GM12892 (cell line): ENCODE results near the gene APOBEC3B.
"Not testable (repeated sequence)": the region's sequence is repeated elsewhere in the genome, so short reads cannot be mapped to it uniquely, and the experiment has no call there.

Experiments
- DNase-seq: peaks from one replicate; pipeline ENCODE4 v3.0.0; 2011; ENCODE audit not compliant: insufficient read length
- FAIRE-seq: peaks from 2 replicates; lab custom pipeline; 2011; peaks lifted over from hg19 to GRCh38; lab: Jason Lieb, UNC
- POLR2A ChIP-seq: IDR thresholded peaks from 2 replicates; pipeline ENCODE4 v1.6.1; 2011; ENCODE audit warnings: low read depth, low read length, control low read depth
- POLR2AphosphoS5 ChIP-seq: IDR thresholded peaks from 2 replicates; pipeline ENCODE4 v1.6.1; 2011; ENCODE audit warnings: low read depth, low read length, control low read depth
- TAF1 ChIP-seq: IDR thresholded peaks from 2 replicates; pipeline ENCODE4 v1.6.1; 2011; ENCODE audit warnings: low read depth, mild to moderate bottlenecking, control low read depth, low read length, borderline replicate concordance

APOBEC3B gene

DNA sequence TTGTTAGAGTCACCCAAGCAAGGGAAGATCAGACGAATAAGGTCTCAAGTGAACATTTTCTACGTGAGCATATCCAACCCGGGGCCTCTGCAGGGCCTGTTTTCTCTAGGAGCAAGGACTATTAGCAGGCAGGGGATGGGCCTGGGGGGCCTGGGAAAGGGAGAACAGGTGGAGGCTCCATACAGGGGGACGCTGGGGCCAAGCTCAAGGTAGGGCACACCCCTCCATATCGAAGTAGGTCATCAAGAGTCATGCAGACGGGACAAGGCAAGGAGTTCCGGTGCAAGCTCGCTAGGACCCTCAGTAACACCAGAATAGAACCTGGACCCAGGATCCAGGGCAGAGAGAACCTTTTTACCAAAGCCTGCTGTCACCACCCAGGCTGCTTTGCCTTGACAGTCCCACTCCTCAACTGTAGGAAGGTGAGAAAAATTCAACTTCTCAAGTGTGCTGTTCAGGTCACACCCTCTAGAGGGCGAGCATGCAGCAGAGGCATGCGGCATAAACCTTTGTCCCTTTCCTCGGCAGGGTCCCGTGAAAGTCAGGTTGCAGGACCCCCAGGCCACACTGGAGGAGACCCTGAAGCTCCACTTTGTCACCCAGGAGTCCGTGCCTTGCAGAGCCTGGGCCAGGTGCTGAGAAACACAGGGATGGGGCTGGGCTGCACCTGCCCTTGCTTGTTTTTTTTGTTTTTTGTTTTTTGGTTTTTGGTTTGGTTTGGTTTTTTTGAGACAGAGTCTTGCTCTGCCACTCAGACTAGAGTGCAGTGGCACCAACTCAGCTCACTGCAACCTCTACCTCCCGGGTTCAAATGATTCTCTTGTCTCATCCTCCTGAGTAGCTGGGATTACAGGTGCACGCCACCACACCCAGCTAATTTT, 8.6 kb upstream of the APOBEC3B start:
- peak; percentile 96 for FAIRE-seq
- no peak for TF ChIP-seq POLR2AphosphoS5
- no peak for TF ChIP-seq TAF1
- no peak for TF ChIP-seq POLR2A
- DNase-seq = no peak

DNA sequence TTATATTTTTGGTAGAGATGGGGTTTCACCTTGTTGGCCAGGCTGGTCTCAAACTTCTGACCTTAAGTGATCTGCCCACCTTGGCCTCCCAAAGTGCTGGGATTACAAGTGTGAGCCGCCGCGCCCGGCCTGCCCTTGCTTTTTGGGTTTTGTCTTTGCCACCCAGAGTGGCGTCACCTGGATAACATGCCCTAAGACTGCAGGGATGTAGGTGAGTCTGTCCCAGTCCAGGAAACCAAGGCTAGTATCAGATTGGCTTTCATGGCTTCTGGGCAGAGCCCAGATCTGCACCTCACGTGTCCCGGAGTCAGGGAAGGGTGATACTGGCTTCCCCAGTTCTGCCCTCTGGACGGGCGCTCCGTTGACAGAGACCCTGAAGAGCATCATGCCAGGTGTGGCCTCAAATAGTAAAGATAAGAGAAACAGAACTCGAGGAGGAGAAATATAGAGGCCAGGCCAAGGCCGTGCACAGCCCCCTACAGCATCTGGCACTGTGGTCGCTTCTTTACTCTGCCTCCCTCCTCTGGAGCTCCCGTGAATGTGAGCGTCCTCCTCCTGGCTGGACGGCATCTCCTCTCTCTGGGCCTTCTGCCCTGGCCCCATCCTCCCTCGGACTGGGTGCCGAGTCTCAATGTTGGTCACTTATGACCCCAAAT, 7.8 kb upstream of the APOBEC3B start:
- no peak for FAIRE-seq
- TF ChIP-seq TAF1 = no peak
- no peak for DNase-seq

DNA sequence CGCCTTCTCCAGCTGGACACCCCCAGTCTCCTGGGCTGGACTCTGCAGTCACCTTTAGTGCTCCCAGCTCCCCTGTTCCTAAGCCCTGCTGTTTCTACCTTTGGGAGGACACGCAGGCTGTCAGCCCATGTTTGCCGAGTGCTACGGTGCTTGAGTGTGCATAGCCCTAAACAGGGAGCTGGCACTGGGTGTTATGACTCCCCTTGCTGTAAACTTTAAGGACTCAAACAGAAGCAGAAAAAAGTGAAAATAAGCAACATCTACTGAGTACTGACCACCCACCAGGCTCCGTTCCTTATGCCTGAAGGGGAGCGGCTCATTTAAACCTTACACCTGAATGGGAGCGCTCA, 7.3 kb upstream of the APOBEC3B start:
- TF ChIP-seq POLR2AphosphoS5 = no peak
- TF ChIP-seq TAF1 = no peak
- no peak for TF ChIP-seq POLR2A
- FAIRE-seq (no peak), DNase-seq (no peak)

DNA sequence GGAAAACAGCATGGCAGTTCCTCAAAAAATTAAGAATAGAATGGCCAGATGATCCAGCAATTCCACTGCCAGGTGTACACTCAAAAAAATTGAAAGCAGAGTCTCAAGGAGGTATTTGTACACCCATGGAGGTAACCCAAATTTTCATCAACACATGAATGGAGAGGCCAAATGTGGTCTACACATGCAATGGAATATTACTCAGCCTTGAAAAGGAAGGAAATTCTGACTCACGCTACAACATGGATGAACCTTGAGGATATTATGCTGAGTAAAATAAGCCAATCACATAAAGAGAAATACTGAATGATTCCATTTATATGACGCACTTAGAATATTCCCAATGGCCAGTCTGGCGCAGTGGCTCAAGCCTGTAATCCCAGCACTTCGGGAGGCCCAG, 4.9 kb upstream of the APOBEC3B start:
- not testable (repeated sequence) for DNase-seq
- peak; percentile 21 for FAIRE-seq

DNA sequence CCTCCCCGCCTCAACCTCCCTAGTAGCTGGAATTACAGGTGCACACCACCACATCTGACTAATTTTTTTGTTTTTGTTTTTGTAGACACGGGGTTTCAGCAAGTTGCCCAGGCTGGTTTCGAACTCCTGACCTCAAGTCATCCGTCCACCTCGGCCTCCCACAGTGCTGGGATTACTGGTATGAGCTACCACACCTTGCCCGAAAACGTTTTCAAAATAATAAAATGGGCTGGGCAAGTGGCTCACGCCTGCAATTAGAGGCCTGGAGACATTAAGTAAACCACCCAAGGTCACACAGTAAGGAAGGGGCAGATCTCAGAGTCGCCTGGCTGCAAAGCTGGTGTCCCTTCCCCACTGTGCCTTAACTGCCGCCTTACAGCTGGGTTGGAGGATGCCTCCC, 1.6 kb upstream of the APOBEC3B start:
- DNase-seq, FAIRE-seq: not testable (repeated sequence)

DNA sequence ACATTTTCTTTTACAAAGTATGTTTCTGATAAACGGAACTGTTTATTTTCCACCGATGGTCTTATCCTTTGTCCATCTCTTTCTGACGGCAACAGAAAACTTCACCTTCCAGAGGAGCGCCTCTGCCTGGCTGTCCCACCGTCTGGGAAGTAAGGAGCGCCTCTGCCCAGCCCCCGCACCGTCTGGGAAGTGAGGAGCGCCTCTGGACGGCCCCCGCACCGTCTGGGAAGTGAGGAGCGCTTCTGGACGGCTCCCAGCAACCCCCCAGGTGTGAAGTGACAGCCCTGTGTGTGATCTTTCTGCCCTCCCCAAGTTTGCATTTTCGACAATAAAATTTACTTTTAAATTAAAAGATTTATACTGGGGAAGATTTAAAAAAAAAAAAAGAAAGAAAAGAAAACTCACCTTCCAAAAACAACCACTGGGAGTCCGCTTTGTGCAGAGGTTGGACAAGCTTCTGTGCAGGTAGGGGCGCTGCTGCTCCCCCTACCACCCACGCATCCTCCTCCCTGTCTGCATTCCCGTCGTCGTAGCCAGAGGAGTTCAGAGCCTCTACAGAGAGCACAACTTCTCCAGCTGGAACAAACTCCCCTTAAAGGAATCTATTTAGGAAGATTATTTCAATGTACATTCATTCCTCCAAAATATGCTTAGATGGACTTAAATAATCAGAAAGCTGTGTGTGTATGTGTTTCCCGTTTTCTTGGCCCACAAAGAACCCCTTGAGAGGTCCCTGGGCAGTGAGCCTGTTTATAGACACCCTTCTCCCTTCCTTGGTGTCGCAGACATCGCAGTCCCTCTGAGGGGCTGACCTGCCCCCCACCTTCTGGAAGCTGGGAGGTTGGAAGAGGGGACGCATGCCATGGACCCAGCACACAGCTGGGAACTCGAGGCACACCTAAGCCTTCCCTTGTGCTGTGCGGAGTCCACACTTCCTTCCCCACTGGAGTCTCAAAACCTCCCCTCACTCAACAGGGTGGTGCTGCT, 849 bp upstream of the APOBEC3B start:
- no peak for DNase-seq
- FAIRE-seq = no peak
- no peak for TF ChIP-seq TAF1
- TF ChIP-seq POLR2AphosphoS5 = no peak
- no peak for TF ChIP-seq POLR2A

DNA sequence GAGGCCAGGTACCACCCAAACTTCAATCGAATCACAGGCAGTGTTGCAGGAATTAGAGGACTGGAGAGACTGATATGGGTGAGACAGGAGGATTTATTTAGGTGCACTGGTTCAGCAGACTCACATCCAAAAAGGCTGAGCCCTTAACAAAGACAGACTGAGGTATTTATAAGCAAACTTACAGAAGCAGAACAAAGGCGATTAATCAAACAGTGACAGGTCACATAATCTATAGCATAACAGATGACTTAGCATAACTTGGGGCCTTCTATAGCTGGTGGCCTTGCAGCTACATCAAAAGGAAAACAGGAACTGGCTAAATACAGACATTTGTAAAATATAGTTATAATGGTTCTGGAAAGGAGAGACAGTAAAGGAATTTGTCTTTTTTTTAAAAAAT, 2.1 kb downstream of the APOBEC3B start:
- no peak for DNase-seq
- no peak for FAIRE-seq
- no peak for TF ChIP-seq POLR2A
- TF ChIP-seq TAF1 = no peak
- no peak for TF ChIP-seq POLR2AphosphoS5

DNA sequence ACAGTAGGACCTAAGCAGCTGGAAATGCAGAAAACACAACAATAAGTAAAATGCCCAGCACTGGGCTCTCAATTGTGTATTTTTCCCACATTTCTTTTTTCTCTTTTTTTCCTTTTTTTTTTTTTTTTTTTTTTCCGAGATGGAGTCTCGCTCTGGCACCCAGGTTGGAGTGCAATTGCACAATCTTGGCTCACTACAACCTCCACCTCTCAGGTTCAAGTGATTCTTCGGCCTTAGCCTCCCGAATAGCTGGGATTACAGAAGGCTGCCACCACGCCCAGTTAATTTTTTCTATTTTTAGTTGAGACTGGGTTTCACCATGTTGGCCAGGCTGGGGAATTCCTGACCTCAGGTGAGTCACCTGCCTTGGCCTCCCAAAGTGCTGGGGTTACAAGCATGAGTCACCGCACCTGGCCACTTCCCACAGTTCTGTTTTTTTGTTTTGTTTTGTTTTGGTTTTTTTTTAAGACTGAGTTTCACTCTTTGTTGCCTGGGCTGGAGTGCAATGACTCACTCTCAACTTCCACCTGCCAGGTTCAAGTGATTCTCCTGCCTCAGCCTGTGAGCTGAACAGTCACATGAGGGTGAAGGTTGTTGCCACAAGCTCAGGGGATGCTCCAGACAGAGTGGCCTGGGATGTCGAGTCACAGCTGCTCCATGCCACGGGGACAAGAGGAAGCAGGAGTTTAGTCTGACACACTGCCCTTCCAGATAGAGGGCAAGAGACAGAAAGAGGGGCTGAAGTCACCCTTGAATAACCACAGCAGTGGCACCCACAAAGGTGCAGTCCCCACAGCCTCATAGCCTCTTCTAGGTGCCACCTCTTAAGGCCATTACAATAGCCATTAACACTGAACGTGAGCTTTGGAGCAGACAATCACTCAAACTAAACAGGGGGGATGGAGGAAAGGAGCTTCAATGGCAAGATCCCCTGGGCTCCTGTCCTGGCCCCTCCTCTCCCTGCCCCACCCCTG, 2.9 kb downstream of the APOBEC3B start:
- FAIRE-seq = peak; percentile 96
- not testable (repeated sequence) for DNase-seq

DNA sequence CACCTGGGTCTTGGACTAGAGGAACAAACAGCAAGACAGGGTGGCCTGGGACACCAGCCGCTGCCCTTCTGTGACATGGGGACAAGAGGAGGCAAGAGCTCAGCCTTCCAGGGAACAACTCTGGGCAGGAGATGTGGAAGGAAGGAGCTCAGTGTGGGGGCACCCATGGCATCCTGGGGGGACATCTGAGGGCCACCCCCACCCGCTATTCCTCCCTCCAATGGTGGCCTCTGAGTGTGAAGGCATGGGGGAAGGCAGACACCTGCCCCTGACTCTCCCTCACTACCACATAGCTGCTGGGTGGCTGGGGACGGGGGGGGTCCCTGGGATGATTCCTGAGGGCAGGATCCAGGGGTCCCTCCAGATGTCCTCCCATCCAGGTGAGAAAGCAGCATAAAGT, 4.5 kb downstream of the APOBEC3B start:
- FAIRE-seq = no peak
- no peak for DNase-seq
- TF ChIP-seq POLR2A = no peak
- no peak for TF ChIP-seq POLR2AphosphoS5
- TF ChIP-seq TAF1 = no peak

DNA sequence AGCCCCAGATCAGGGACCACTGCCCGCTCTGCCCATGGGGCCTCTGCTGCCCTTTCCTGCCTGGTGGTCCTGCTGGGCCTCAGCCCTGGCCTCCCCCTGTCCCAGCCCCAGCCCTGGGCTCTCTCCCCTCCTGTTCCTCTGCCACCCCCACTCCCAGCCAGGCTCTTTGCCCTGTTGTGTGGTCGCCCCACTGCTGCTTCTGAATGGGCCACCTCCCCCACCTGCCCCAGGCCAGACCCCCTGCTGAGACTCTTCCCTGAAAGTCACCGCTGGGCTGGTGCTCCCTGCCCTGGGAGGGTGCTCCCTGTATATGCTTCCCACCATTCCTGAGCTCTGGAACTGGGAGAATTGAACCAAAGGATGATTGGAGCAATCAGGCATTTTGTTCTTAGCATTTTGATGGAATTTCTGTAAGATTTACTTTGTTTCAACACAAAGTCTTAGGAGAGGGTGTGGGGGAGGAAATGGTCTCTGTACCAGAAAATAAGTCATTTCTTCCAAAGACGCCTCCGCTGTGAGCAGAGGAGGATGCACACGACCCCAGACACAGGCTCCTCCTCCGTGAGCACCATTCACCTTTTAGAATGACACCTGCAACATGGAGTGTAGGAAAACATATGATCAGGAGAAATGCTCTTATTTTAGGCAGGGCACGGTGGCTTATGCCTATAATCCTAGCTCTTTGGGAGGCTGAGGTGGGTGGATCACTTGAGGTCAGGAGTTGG, 5.2 kb downstream of the APOBEC3B start:
- DNase-seq = no peak
- TF ChIP-seq POLR2AphosphoS5 (no peak), POLR2A (no peak), TAF1 (no peak)
- no peak for FAIRE-seq
